Measurements from ENCODE around the gene ULK3.

ULK3 gene

DNA sequence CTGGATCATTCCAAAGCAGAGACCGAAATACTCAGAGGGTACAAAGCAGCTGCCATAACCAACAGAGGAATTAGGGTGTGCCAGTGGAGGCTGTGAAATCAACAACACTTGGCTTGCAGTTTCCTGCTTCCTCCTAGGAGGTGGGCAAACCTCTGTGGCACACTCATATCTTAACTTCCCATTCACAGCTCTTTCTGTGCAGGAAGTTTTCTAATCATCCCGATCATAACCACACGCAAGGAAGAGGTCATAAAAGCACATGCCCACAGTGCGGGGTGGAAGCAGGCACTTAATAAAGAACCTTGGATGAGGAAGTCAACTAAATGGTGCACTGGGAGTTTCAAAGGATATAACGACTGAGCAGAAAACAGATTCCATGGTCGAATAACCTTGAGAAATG lies 25.1 kb upstream of the ULK3 start:
- no peak for DNase-seq (ENCODE audit: low spot score)

DNA sequence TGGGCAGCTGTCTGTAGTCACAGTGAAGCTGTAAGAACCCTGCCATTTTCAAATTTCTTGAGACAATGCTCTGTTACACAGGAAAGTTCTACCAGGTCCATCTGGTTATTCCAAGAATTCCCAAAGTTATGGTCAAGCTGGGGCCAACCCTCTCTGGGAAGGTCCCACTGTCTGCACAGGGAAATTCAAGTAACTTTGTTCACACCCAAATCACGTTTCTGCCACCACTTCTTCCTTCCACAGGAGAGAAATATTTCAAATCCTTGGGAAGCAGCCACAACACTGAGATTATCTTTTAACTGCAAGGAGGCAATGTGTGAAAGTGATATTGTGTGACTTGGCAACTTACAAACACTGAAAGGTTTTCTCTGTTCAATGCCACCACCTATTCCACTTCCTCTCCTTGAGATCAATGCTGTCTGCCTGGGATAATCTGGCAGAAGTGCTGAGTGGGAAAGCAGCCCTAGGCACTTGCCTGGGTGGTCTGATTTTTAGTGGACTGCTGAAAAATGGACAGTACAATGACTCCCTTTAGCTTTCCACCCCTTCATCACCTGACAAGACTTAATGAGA lies 24.6 kb upstream of the ULK3 start:
- DNase-seq (ENCODE audit: low spot score), result no peak

DNA sequence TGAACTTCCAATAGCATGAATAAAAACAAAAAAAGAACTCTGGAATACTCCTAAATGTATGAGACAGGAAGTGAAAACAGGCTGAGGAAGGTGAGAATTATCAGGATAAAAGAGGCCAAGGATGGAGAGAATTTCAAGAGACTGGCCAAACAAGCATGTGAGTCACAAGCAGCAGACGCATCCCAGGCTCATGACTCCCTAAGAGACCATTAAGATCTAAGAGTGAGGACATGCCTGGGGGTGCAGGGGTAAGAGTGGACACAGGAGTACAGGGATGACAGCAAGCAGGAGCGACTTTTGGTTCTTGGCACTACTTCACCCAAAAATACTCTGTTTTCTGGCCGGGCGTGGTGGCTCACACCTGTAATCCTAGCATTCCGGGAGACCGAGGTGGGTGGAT lies 23.1 kb upstream of the ULK3 start:
- no peak for DNase-seq (ENCODE audit: low spot score)

DNA sequence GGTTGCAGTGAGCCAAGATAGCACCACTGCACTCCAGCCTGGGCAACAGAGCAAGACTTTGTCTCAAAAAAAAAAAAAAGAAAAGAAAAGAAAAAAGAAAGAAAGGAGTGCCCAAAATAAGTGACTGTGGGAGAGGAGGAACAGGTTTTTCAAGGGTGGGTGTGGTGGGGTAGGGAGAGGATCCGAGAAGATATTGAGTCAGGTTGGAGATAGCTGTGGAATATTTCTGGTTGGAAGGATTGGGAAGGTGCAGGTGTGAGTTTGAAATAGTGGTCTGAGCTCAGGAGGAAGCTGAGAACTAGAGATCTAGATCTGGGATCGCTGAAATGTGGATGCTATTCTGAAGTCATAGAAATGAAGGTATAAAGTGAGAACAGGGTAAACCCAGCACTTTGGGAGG lies 22.4 kb upstream of the ULK3 start:
- no peak for DNase-seq (ENCODE audit: low spot score)

DNA sequence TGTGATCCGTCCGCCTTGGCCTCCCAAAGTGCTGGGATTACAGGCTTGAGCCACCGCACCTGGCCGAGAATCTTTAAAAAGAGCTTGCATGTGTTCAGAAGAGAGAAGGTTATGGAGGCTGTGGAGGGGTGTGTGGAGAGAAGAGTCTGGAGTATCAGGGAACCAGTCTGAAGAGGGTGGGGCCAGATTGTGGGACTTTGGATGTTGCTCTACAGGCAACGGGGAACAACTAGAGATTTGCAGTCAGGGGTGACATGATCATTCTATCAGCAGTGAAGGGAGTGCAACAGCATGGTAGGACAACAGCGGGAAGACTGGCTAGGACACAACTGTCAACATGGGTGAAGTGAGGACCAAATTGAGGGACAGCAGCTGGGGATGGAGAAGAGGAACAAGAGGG lies 21.3 kb upstream of the ULK3 start:
- DNase-seq (ENCODE audit: low spot score), result no peak

DNA sequence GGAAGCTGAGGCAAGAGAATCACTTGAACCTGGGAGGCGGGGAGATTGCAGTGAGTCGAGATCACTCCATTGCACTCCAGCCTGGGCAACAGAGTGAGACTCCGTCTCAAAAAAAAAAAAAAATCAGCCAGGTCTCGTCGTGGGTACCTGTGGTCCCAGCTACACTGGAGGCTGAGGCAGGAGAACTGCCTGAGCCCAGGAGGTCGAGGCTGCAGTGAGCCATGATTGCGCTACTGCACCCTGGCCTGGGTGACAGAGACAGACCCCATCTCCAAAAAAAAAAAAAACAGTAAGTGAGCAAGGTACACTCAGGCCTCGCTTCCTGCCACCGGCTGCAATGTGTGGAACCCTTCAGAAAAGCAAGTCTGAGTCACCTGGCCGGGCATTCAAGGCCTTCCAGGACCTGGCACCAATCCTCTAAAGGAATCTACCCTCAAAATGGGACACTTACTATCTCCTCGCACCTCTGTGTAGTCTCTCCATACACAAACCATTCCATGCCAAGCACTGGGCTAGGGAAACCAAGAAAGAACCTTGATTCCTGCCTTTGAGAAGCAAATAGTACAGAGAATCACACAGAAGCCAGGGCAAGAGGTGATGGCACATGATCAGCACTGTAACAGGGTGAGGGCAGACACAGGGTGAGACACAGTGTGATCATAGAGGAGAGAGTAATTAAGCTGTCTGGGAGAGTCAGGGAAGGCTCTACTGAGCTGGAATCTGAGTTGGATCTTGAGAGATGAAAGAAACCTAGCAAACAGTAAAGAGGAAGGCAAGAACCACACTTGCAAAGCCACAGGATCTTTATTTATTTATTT lies 20.5 kb upstream of the ULK3 start:
- DNase-seq (ENCODE audit: low spot score), result no peak

DNA sequence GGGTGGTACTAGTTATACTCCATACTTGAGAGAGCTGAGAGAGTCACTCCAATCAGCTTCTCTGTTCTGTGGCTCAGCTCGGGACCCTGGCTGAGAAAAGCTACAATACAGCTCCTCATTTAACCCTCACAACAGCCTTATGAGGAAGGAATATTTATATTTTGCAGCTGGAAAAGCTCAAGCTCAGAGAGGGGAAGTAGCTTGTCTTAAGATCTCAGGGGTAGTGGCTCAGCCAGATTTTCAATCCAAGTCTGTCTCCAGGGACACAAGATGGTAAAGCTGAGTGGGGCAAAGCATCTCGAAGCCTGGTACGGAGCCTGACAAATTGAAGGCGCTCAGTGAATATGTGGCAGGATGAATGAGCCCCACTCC lies 15.4 kb upstream of the ULK3 start:
- no peak for DNase-seq (ENCODE audit: low spot score)

DNA sequence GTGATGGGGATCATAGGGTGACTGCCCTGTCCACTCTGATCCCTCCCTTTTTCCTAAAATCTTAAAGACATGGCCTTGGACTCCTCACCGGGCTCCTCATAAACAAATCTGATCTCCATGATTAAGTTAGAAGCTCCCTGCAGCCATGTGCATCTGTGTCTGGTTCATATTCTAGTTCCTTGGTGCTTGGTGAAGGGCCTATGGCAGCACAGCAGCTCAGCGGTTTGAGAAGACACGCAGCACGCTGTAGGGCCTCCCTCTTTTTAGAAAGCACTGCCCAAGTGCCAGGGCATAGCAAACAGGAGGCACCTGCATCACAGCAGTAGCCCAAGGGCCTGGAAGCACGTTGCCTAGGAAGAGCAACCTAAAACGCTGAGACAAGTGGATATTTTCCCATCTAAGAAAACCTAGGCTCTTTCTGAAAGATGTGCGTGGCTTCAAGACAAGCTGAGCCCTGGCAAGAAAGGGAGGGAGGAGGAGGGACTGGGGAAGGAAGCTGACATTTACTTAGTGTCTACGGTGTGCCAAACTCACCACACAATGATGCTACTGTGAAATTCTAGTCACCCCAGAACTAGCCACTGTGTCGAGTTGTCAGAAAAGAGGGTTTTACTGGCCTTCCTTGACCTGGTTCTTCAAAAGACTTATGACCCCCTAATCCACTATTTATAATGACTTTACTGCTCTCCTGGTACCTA lies 14.9 kb upstream of the ULK3 start:
- no peak for DNase-seq (ENCODE audit: low spot score)

DNA sequence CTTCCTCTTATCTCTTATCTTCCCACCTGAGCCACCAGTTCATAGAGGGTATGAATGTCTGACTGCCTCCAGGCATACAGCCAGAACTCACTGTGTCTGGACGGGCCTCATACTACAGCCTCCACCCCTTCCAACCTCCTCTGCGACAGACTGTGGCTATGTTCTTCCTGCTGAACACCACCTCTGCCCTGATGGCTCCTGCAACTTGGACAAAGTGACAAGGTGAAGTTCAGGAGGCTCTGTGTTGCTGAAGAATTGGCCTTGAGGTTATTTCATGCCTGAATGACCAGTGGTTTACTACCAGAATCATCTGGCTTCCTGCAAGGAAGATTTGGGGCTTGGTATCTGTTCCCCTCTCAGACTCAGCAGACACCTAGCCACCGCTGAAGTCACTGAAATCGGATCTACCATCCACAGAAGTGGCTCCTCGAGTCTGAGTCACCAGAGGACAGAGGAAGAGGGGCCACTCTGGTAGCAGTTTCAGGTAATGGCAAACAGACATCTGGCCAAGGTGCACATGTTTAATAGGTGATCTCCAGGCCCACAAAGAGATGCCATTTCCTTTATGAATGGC lies 14.2 kb upstream of the ULK3 start:
- DNase-seq (ENCODE audit: low spot score), result no peak

DNA sequence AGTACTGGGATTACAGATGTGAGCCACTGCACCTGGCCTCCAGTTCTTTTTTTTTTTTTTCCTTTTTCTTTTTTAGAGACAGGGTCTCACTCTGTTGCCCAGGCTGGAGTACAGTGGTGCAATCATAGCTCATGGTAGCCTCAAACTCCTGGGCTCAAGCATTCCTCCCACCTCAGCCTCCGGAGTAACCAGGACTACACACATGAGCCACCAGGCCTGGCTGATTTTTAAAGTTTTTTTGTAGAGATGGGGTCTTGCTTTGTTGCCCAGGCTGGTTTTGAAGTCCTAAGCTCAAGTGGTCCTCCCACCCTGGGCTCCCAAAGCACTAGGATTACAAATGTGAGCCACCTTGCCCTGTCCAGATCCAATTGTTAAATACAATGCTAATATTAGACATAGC lies 13.6 kb upstream of the ULK3 start:
- no peak for DNase-seq (ENCODE audit: low spot score)

DNA sequence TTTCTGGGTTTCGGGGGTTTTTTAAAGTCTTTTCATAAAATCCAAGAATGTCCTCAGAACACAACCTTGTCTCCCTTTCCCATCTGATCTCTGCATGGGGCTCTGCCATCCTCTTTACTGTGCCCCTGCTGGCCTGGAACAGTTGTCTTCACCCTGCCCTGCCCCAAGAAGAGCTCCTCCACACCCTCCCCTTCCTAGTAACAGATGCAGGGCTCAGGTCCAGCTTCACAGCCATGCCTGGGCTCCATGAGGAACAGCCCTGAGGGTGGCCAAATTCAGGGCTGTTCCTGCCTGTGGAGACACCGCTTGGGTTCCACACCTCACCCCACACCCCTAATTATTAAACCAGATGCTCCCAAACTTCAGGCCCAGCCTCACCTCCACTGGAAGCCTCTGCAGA lies 12.9 kb upstream of the ULK3 start:
- DNase-seq (ENCODE audit: low spot score), result no peak

DNA sequence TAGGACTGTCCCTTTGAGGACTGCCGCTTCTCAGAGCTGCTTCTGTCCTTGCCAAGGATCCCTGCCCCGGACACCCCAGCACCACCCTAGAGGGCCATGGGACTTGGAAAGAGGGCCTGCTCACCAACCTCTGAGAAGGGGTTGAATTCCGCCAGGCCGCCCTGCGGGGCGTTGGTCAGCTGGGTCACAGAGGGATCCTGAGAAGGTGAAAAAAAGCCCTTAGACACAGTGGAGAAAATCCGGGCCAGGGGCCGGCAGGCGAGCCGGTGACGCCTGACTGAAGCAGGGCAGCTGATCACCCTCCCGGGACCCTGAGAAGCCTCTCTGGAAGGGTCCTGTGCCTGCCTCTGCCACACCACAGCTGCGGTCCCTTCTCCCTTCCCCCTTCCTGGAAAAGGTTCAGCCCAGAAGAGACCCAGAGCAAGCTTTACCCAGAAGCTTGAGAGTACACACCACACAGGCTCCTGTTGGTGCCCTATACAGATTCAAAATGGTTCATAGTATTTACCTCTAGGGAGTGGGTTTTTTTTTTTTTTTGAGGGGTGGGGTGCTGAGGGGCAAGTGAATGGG lies 11.6 kb upstream of the ULK3 start:
- DNase-seq (ENCODE audit: low spot score), result no peak

DNA sequence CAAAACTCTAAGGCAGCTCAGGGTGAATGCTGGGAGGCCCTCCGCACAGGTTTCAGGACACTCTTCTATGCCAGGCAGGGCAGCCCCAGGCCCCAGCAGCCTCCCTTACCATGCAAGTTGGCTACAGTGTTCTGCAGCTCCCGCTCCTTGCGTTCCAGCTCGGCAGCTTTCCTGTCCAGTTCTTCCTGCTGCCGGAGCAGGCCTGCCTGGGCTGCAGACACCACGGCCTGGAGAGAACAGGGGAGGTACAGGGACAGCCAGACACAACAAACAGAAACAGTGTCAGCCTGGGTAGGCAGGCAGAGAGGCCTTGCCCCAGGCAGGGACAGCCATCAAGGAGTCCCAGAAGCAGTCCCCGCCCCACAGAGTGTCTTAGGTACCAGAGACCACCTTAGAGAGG lies 9.0 kb upstream of the ULK3 start:
- no peak for DNase-seq (ENCODE audit: low spot score)

DNA sequence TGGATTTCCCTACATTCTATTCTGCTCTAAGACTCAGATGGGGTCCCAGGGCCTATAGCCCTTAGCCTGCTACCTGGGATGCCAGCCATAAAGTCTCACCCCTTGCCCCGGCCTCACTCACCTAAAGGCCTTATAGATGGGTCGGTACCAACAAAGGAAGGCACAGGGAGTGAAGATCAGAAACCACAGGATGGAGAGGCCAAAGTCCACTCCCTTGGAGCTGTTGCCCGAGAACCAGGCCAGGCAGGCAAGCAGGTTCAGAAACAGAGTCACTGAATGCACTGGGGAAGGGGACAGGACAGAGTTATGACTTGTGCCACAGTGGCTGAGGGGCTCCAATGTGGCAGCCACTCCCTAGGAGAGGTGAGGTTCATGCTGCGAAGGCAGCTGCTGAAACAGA lies 7.4 kb upstream of the ULK3 start:
- DNase-seq (ENCODE audit: low spot score), result no peak

DNA sequence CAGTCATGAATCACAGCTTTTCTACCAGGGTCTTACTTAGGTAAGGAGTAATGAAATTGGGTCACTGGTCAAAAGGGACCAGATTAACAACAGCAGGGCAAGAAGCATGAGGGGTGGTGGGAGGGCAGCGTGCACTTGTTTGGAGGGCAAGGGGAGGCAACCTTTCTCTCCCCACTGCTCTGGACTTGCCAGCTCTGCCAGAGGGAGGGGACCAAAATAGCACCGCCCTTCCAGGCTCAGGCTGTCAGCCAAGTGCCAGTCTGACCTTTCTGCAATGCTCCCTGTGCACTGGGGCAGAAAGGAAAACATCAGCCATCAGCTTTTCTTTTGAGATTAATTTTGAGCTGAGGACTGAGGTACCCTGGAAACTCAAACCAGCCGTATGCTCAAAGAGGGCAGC lies 4.5 kb upstream of the ULK3 start:
- DNase-seq (ENCODE audit: low spot score), result no peak

DNA sequence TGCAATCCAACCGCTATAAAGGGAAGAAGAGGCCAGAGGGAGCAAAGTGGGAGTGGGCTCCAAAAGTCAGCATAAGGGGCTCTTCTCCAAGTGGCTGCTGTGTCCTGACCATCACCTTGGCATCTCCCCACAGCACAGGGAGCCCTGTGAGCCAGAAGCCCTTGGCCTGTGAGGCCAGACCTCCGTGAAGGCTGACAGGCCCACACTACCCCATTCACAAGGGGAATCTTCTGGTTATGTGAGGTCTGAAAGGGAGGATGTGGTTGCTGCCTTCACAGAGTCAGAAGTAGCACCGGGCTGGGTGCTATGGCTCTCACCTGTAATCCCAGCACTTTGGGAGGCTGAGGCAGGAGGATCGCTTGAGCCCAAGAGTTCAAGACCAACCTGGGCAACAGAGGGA lies 2.6 kb upstream of the ULK3 start:
- no peak for DNase-seq (ENCODE audit: low spot score)

DNA sequence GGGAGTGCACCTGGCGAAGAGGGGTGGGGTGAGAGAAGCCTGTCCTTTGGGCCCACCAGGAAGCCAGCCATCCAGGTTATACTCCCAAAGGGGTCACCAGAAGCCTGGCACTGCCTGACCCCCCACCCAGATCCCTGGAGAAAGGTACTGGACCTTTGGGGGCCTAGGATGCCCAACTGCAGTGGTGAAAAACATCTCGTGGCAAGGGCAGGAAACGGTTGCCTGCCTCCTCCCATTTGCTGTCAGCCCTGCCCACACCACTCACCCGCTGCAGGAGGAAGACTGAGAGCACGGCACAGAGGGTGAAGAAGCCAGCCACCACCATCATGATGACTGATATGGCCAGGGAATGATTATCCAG lies 2.2 kb upstream of the ULK3 start:
- DNase-seq (ENCODE audit: low spot score), result peak; percentile 63

DNA sequence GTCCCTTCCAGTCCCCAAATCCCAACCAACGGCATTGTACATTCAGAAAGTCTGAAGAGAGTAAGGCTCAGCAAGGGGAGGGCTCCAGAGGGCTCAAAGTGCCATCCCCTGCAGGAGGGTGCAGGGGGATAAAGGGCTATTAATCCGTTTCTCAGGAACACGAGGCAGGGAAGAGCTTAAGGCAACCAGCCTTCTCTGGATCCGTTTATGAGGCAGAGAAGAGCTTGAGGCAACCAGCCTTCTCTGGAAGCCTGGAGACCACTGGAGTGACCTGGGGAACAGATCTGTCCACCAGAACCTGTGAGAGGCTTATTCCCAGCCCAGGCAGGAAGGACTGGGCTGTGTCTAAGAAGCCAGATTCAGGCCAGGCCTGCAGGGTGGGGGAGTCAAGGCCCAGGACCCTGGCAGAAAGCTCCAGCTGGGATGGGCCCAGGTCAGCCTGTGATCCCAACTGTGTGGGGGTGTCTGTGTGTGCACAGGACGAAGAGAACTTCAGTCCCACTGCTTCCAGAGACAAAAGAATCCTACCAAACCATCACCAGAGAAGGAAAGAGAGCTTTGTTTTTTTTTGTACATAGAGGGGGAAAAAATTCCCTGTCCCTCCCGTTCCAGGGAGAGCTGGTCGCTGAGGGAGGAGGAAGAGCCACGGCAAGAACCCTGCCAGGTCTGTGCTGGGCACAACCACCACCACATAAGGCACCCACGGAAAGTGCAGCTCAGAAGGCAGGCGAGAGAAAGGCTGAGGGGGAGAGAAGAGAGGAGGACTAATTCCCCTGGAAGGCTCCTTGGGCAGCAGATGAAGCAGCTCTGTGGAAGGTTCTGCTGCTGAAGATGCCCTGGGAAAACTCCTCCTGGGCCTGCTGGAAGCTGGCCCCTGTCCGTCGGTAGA lies 1.6 kb upstream of the ULK3 start:
- DNase-seq (ENCODE audit: low spot score), result no peak

DNA sequence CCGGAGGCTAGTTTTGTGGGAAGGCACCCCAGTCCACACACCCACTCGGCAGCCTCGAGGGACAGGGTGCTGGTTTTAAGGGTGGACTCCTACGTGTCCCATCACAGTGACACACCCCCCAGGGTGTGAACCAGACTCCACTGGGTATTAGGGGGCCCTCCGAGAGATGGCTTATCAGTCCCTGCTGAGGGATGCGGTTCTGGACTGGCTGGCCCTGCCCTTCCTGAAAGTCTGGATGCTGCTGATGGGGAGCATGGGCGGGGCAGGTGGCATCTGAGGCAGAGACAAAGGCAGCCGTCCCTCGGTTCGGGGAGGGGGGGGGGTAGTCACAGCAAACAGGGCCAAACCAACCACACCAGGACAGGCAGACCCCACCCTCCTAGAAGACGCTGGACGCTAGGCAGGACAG lies 939 bp upstream of the ULK3 start:
- no peak for DNase-seq (ENCODE audit: low spot score)

DNA sequence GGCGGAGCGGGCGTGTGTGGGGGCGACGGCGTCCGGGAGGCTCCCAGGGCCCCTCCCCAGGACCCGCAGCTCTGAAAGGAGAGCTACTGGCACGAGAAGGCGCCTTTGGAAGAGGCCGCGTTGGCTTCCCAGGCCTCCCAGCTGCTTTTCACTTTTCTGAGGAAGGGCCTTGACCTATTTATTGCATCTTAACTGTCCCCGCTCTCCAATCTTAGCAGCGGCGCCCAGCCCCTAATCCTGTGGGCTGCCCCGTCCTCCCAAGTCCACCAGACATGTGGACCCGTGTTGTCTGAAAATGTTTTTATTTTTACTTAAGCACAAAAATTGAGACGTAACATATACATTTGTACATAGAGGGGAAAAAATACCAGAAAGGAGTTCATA lies 481 bp upstream of the ULK3 start:
- DNase-seq (ENCODE audit: low spot score), result no peak

DNA sequence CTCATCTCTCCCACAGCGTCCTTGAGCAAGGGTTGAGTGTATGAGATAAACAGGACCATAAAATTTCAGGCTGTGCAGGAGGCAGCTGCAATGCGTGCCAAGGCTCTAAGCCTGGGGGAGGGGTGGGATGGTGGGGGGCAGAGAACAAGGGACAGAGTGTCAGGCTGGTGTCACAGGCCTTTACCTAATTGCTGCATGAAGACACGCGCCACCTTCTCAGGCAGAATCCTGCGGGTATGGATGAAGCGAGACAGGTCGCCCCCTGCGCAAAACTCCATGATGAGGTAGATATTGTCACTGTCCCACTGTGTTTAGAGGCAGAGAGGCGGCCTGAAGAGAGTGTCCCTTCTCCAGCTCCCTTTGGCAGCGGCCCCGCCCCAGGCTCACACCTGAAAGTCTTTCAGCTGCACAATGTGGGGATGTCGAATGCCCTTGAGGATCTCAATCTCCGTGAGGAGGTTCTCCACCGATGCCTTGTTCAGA lies 1.0 kb downstream of the ULK3 start:
- DNase-seq (ENCODE audit: low spot score), result no peak
